IMR-90 (cell line): ENCODE measurements around the gene MFSD6L. TPM values are rescaled to one million over a fixed set of nuclear protein-coding genes. Genes with fewer than 3 reads are reported as not detected.

ENCODE experiments used
- ATAC-seq: fragments of 200-7000 bp; cut with Tn5 transposase; 2 replicates; pipeline ENCODE4 v1.9.1; 2020; ENCODE audit warnings: low read depth, mild to moderate bottlenecking, moderate library complexity
- BruUV-seq: library from RNA; stranded (reverse); fragments of 400-500 nt; replicated peaks from 2 replicates; lab custom pipeline; 2021; lab: Mats Ljungman, UMichigan
- CTCF ChIA-PET: fragments of 300-600 bp; formaldehyde crosslinking; extraction: SDS; loops from one replicate; lab custom pipeline; 2021; ENCODE audit warnings: antibody characterized with exemption; lab: Yijun Ruan, JAX
- POLR2A ChIA-PET: fragments of 300-600 bp; sonication (Branson Sonifier 250); formaldehyde crosslinking; loops from one replicate; lab custom pipeline; 2022; ENCODE audit warnings: antibody characterized with exemption; ENCODE audit not compliant: unreplicated experiment; lab: Charles Lee
- DNase-seq: peaks from one replicate; pipeline ENCODE4 v3.0.0; 2013
- H2AFZ ChIP-seq: replicated peaks from 2 replicates; pipeline ENCODE3; 2013; ENCODE audit warnings: low read length, mild to moderate bottlenecking; ENCODE audit not compliant: poor library complexity
- H2AK5ac ChIP-seq: 2 replicates; pipeline ENCODE4 v1.6.1; 2013; ENCODE audit warnings: low read depth, low read length, inconsistent platforms
- H2AK9ac ChIP-seq: replicated peaks from 2 replicates; pipeline ENCODE3; 2013; ENCODE audit warnings: mild to moderate bottlenecking, low read depth, low read length, moderate library complexity; ENCODE audit not compliant: poor library complexity
- H2BK120ac ChIP-seq: 2 replicates; pipeline ENCODE4 v1.6.1; 2013; ENCODE audit warnings: low read depth, low read length, inconsistent platforms
- H2BK15ac ChIP-seq: 3 replicates; pipeline ENCODE4 v1.6.1; 2013; ENCODE audit warnings: low read depth, low read length, inconsistent platforms
- H2BK20ac ChIP-seq: 2 replicates; pipeline ENCODE4 v1.6.1; 2013; ENCODE audit warnings: low read depth, mild to moderate bottlenecking, inconsistent platforms, low read length, moderate library complexity
- H2BK5ac ChIP-seq: 2 replicates; pipeline ENCODE4 v1.6.1; 2013; ENCODE audit warnings: mild to moderate bottlenecking, low read depth, low read length, inconsistent platforms; ENCODE audit not compliant: poor library complexity, severe bottlenecking
- H3K14ac ChIP-seq: replicated peaks from 2 replicates; pipeline ENCODE4 v1.6.1; 2013; ENCODE audit warnings: low read depth, low read length, inconsistent platforms
- H3K18ac ChIP-seq: 2 replicates; pipeline ENCODE4 v1.6.1; 2013; ENCODE audit warnings: low read depth, low read length, control low read depth
- H3K23ac ChIP-seq: 2 replicates; pipeline ENCODE4 v1.6.1; 2013; ENCODE audit warnings: low read depth, low read length, inconsistent platforms
- H3K27ac ChIP-seq: 2 replicates; pipeline ENCODE4 v1.5.1; 2013; ENCODE audit warnings: mild to moderate bottlenecking, control low read depth, low read length; ENCODE audit not compliant: insufficient read depth
- H3K27me3 ChIP-seq: 2 replicates; pipeline ENCODE4 v1.6.1; 2013; ENCODE audit warnings: low read length; ENCODE audit not compliant: control insufficient read depth, insufficient read depth
- H3K36me3 ChIP-seq: 2 replicates; pipeline ENCODE4 v1.6.1; 2013; ENCODE audit warnings: low read length, mixed read lengths; ENCODE audit not compliant: control insufficient read depth, insufficient read depth
- H3K4ac ChIP-seq: 2 replicates; pipeline ENCODE4 v1.6.1; 2013; ENCODE audit warnings: low read depth, low read length, inconsistent platforms
- H3K4me1 ChIP-seq: 2 replicates; pipeline ENCODE4 v1.6.1; 2013; ENCODE audit warnings: low read length, mixed read lengths; ENCODE audit not compliant: control insufficient read depth, insufficient read depth
- H3K4me2 ChIP-seq: 2 replicates; pipeline ENCODE4 v1.6.1; 2013; ENCODE audit warnings: low read depth, mild to moderate bottlenecking, control low read depth, low read length, moderate library complexity
- H3K4me3 ChIP-seq: 2 replicates; pipeline ENCODE4 v1.5.1; 2013; ENCODE audit warnings: low read depth, mild to moderate bottlenecking, control low read depth, low read length, moderate library complexity; ENCODE audit not compliant: insufficient read depth
- H3K56ac ChIP-seq: 2 replicates; pipeline ENCODE4 v1.6.1; 2013; ENCODE audit warnings: low read length, inconsistent platforms; ENCODE audit not compliant: insufficient read depth; ENCODE audit errors: extremely low read depth
- H3K79me1 ChIP-seq, 2 experiments: 2 replicates each; pipeline ENCODE4 v1.6.1; 2013; ENCODE audit warnings: low read length in 2 of 2, inconsistent platforms in 1 of 2, low read depth in 1 of 2
- H3K9ac ChIP-seq: 2 replicates; pipeline ENCODE4 v1.6.1; 2013; ENCODE audit warnings: low read depth, low read length, control low read depth
- H3K9me1 ChIP-seq: 2 replicates; pipeline ENCODE4 v1.6.1; 2013; ENCODE audit warnings: low read length, inconsistent platforms; ENCODE audit not compliant: insufficient read depth
- H3K9me3 ChIP-seq: 2 replicates; pipeline ENCODE4 v1.6.1; 2013; ENCODE audit warnings: low read length; ENCODE audit not compliant: control insufficient read depth, insufficient read depth
- H4K20me1 ChIP-seq: 2 replicates; pipeline ENCODE4 v1.6.1; 2013; ENCODE audit warnings: low read length, inconsistent platforms; ENCODE audit not compliant: insufficient read depth
- H4K5ac ChIP-seq: 2 replicates; pipeline ENCODE4 v1.6.1; 2013; ENCODE audit warnings: mild to moderate bottlenecking, low read depth, low read length, control low read depth
- H4K8ac ChIP-seq, 2 experiments: 2 replicates each; pipeline ENCODE4 v1.6.1; 2013; ENCODE audit warnings: low read depth in 2 of 2, low read length in 2 of 2, control low read depth in 1 of 2, inconsistent platforms in 1 of 2
- H4K91ac ChIP-seq: 2 replicates; pipeline ENCODE4 v1.6.1; 2013; ENCODE audit warnings: low read depth, low read length, inconsistent platforms; ENCODE audit not compliant: insufficient read depth
- BHLHE40 ChIP-seq: fragments of 150-350 bp; IDR thresholded peaks from 2 replicates; pipeline ENCODE4 v1.6.1; 2016; ENCODE audit warnings: mild to moderate bottlenecking, low read depth, low read length
- CHD1 ChIP-seq: IDR thresholded peaks from 2 replicates; pipeline ENCODE4 v1.6.1; 2012; ENCODE audit warnings: low read depth, low read length, improper control_type of control experiment
- NFE2L2 ChIP-seq: fragments of 150-350 bp; IDR thresholded peaks from 2 replicates; pipeline ENCODE4 v1.6.1; 2016; ENCODE audit warnings: low read depth, mild to moderate bottlenecking, low read length
- RAD21 ChIP-seq: IDR thresholded peaks from 2 replicates; pipeline ENCODE4 v1.6.1; 2012; ENCODE audit warnings: low read length, improper control_type of control experiment
- SMC3 ChIP-seq: fragments of 150-350 bp; IDR thresholded peaks from 2 replicates; pipeline ENCODE4 v1.6.1; 2016; ENCODE audit warnings: low read depth, mild to moderate bottlenecking, antibody characterized with exemption, low read length, moderate library complexity
- WGBS, 2 experiments: methylation state at CpG; one replicate each; pipeline versions ENCODE4 v1.1.5 to v1.1.7; 2013; ENCODE audit warnings: missing lambda C conversion rate in 2 of 2; ENCODE audit not compliant: insufficient read length in 1 of 2; ENCODE audit errors: extremely low coverage in 2 of 2; 5-methylcytosine and 5-hydroxymethylcytosine counted together
- dilution Hi-C: fragments of 300-500 bp; cut with HindIII; formaldehyde crosslinking; loops from one replicate; pipeline ENCODE4 v1.14.3; 2018; ENCODE audit warnings: low sequenced_read_pairs; ENCODE audit not compliant: unreplicated experiment
- in situ Hi-C: fragments of 300-500 bp; cut with MboI; formaldehyde crosslinking; loops from 3 replicates; pipeline ENCODE4 v1.14.3; 2019; ENCODE audit warnings: low sequenced_read_pairs, inconsistent platforms, mixed read lengths
- intact Hi-C: fragments of 100-400 bp; cut with micrococcal nuclease; formaldehyde crosslinking; loops from 2 replicates; pipeline ENCODE4 v1.10.0; 2022
- polyA plus RNA-seq, 3 experiments: library from polyadenylated mRNA; depleted of rRNA; stranded (reverse); fragments of >200 nt; gene quantifications; 2 replicates each; pipeline ENCODE4 v1.2.3, GENCODE V29; 2012; ENCODE audit warnings: low replicate concordance in 1 of 3
- total RNA-seq: library from RNA; depleted of rRNA; stranded (reverse); fragments of >200 nt; gene quantifications from 2 replicates; pipeline ENCODE4 v1.2.3, GENCODE V29; 2012; rRNA removed

MFSD6L gene
- total and polyA plus RNA-seq, 2 of the 4 experiments (the other 2 are of a cell fraction) = not detected

- no CpG with 5 or more reads among the region's 3 CpGs for whole genome bisulfite sequencing, 2 experiments
- CTCF ChIA-PET = no interaction called here
- no peak overlapping the region for H3K56ac ChIP-seq
Observed at GRCh38 chr17:8747742-8748141, 51.4 kb downstream of the MFSD6L start.

More at GRCh38 chr17:8747742-8748141, 51.4 kb downstream of the MFSD6L start:
- POLR2A ChIA-PET = no interaction called here
- Histone ChIP-seq H3K4me3 (no peak overlapping the region), H2BK15ac (no peak overlapping the region), H2AK5ac (no peak overlapping the region), H2BK120ac (no peak overlapping the region), H3K9ac (no peak overlapping the region), H3K9me1 (no peaks in the 10 kb centered on the region), H3K23ac (no peak overlapping the region), H2AFZ (no peak overlapping the region), H3K9me3 (no peaks in the 10 kb centered on the region), H3K4me1 (no peaks in the 10 kb centered on the region), H2BK20ac (no peak overlapping the region), H3K27ac (no peak overlapping the region), H4K91ac (no peak overlapping the region), H3K4me2 (no peak overlapping the region), H4K8ac (no peak overlapping the region), H3K36me3 (no peaks in the 10 kb centered on the region), H2AK9ac (no peak overlapping the region), H3K18ac (no peak overlapping the region), H3K14ac (no peak overlapping the region), H4K5ac (no peak overlapping the region), H3K4ac (no peak overlapping the region), H3K27me3 (peaks cover 19% of the 10 kb centered on the region), H3K79me1 (no peaks in the 10 kb centered on the region), H2BK5ac (no peak overlapping the region), H4K20me1 (no peaks in the 10 kb centered on the region)
- intact Hi-C loops (loop anchor here (2.0 kb wide), 1 partner anchor 175 kb away; no protein-coding TSS in a partner anchor), in situ Hi-C loops (loop anchor here (10.0 kb wide), 1 partner anchor 173 kb away; no protein-coding TSS in a partner anchor), dilution Hi-C loops (no loop called here)
- no peak for DNase-seq
- ATAC-seq = no peak
- TF ChIP-seq CHD1 (no peak), SMC3 (no peak), BHLHE40 (no peak), RAD21 (no peak), NFE2L2 (no peak)
- no TSS peak for BruUV-seq

Other genes starting within 250 kb of the MFSD6L start
- gene MYH10, start 168.6 kb downstream of the MFSD6L start, total RNA-seq = 95.2 and 102 TPM in 2 replicates
- 71.2 and 73.3 TPM in 2 replicates for gene MYH10, start 168.6 kb downstream of the MFSD6L start, polyA plus RNA-seq (2012; rRNA removed)
- gene CCDC42, start 54.5 kb downstream of the MFSD6L start, total RNA-seq = not detected in 2 replicates
- not detected in 2 replicates for gene CCDC42, start 54.5 kb downstream of the MFSD6L start, polyA plus RNA-seq (2012; rRNA removed)
- not detected in 2 replicates for gene SPDYE4, start 40.8 kb downstream of the MFSD6L start, total RNA-seq
- not detected in 2 replicates for gene SPDYE4, start 40.8 kb downstream of the MFSD6L start, polyA plus RNA-seq (2012; rRNA removed)
- not detected in 2 replicates for gene PIK3R6, start 68.3 kb upstream of the MFSD6L start, total RNA-seq
- gene PIK3R6, start 68.3 kb upstream of the MFSD6L start, polyA plus RNA-seq (2012; rRNA removed) = not detected in 2 replicates
- gene PIK3R5, start 166.3 kb upstream of the MFSD6L start, total RNA-seq = not detected in 2 replicates
- gene PIK3R5, start 166.3 kb upstream of the MFSD6L start, polyA plus RNA-seq (2012; rRNA removed) = not detected in 2 replicates
- under 0.01 TPM in 1 of 2 replicates, not detected in the other for gene NTN1, start 222.1 kb upstream of the MFSD6L start, total RNA-seq
- gene NTN1, start 222.1 kb upstream of the MFSD6L start, polyA plus RNA-seq (2012; rRNA removed) = 0.07 and 0.11 TPM in 2 replicates